Stomach smooth muscle (tissue), 2 donors: ENCODE results near the gene PLCB1.

Experiments used
- H3K27ac ChIP-seq: one replicate; pipeline ENCODE4 v1.7.0; 2013; ENCODE audit warnings: mild to moderate bottlenecking, low read length, inconsistent platforms
- H3K27me3 ChIP-seq, 2 donors: one replicate each; pipeline ENCODE4 v1.7.0; 2013; ENCODE audit warnings: low read length in 2 of 2; ENCODE audit not compliant: insufficient read depth in 2 of 2, control insufficient read depth in 1 of 2
- H3K36me3 ChIP-seq, 2 donors: one replicate each; pipeline ENCODE4 v1.7.0; 2013; ENCODE audit warnings: low read length in 2 of 2; ENCODE audit not compliant: control insufficient read depth in 2 of 2, insufficient read depth in 2 of 2
- H3K4me1 ChIP-seq: one replicate; pipeline ENCODE4 v1.7.0; 2013; ENCODE audit warnings: low read length; ENCODE audit not compliant: control insufficient read depth, insufficient read depth
- H3K4me3 ChIP-seq, 2 donors: one replicate each; pipeline ENCODE4 v1.7.0; 2013; ENCODE audit warnings: low read length in 2 of 2
- H3K9ac ChIP-seq, 2 donors: one replicate each; pipeline ENCODE4 v1.7.0; 2013; ENCODE audit warnings: low read length in 2 of 2, mild to moderate bottlenecking in 1 of 2
- H3K9me3 ChIP-seq, 2 donors: one replicate each; pipeline ENCODE4 v1.7.0; 2013; ENCODE audit warnings: low read length in 2 of 2; ENCODE audit not compliant: control insufficient read depth in 2 of 2
- donor health status: healthy.
- donor health status: Pancreatic carcinoma.

The PLCB1 gene

DNA sequence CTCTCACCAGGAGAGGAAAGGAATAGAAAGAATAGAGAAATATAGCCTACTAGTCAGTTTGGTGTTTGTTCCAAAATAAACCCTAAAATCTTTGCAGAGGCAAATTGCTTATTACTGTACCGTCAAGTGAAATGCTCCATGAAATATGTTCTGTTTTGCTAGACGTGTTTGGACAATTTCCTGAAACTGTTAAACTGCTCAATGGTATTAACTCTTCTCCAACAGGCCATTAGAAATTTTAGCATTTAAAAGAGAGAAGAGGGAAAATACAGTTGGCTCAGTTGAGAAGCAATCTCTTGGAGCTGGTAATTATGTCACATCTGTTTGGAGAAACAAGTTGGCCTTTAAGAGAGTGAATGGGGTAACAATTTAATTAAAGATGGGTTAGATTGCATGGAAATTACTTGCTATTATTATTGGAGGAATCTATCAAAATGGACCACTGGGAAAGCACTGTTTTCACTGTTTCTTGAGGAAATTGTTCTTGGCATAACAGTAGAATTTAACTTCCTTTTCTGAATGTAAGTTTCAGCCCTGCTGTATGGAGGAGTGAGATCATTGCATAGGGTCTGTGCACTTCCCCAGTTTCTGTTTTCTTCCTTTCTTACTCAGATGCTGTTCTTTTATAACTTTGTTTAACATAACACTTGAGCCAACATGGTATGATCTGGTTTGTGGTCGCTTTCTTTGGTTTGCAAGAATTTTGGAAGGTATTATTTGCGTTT is 373.6 kb downstream of the PLCB1 start:
- Histone ChIP-seq H3K9ac (no peak overlapping the region), H3K4me3 (no peak overlapping the region), H3K36me3 (no peaks in the 10 kb centered on the region), H3K27me3 (no peaks in the 10 kb centered on the region), H3K27ac (no peak overlapping the region), H3K4me1 (no peaks in the 10 kb centered on the region), H3K9me3 (no peaks in the 10 kb centered on the region)

DNA sequence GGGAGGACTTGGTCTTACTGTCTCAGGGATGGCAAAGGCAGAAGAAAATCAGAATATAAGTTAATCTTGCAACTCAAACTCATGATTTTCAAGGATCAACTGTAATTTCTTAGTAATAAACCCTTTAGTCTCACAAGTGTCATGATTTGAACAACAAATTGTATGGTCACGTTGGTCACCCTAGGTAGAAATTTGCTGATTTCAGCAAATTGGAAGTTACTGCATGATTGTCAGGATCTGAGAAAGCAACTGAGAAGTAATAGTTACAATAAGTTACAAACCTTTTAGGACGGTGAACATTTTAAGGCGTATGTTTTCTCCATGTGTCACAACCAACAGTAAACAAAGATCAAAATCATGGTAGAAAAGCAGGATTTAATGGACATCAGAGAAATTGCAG is 375.2 kb downstream of the PLCB1 start:
- no peaks in the 10 kb centered on the region for H3K9me3 ChIP-seq
- no peak overlapping the region for H3K27ac ChIP-seq
- no peaks in the 10 kb centered on the region for H3K36me3 ChIP-seq
- H3K4me3 ChIP-seq = no peak overlapping the region
- H3K27me3 ChIP-seq = no peaks in the 10 kb centered on the region
- no peaks in the 10 kb centered on the region for H3K4me1 ChIP-seq
- no peak overlapping the region for H3K9ac ChIP-seq

- H3K9me3 ChIP-seq = no peaks in the 10 kb centered on the region
- no peaks in the 10 kb centered on the region for H3K27me3 ChIP-seq
- no peak overlapping the region for H3K9ac ChIP-seq
- H3K4me3 ChIP-seq = no peak overlapping the region
- no peaks in the 10 kb centered on the region for H3K4me1 ChIP-seq
- H3K27ac ChIP-seq = no peak overlapping the region
- no peaks in the 10 kb centered on the region for H3K36me3 ChIP-seq
These were observed 377.7 kb downstream of the PLCB1 start for GRCh38 chr20:8509809-8510208.

GRCh38 chr20:8510808-8511207 is 378.7 kb downstream of the PLCB1 start:
- Histone ChIP-seq H3K9ac (no peak overlapping the region), H3K36me3 (no peaks in the 10 kb centered on the region), H3K27ac (no peak overlapping the region), H3K27me3 (no peaks in the 10 kb centered on the region), H3K4me1 (no peaks in the 10 kb centered on the region), H3K4me3 (no peak overlapping the region), H3K9me3 (no peaks in the 10 kb centered on the region)

DNA sequence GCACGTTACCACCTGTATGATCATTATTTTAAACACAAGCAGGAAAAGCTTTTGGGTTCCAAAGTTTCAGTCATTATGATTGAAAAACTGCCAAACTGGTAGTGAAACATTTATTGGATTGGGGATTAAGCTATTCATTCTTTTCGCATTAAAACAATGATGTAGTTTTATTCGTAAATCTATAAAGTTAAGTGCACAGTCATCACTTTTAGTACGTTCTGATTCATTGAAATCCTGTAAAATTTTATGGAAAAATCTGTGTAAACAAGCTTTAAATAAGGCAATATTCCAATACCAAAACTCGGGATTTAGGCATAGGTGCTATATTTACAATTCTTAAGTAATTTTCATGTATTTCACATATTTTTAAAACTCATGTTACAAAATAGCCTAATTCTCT is 379.9 kb downstream of the PLCB1 start:
- no peaks in the 10 kb centered on the region for H3K4me1 ChIP-seq
- H3K27ac ChIP-seq = no peak overlapping the region
- H3K27me3 ChIP-seq = no peaks in the 10 kb centered on the region
- H3K36me3 ChIP-seq = no peaks in the 10 kb centered on the region
- H3K4me3 ChIP-seq = no peak overlapping the region
- no peaks in the 10 kb centered on the region for H3K9me3 ChIP-seq
- no peak overlapping the region for H3K9ac ChIP-seq

- Histone ChIP-seq H3K4me1 (peaks cover 4% of the 10 kb centered on the region), H3K27ac (no peak overlapping the region), H3K4me3 (no peak overlapping the region), H3K36me3 (no peaks in the 10 kb centered on the region), H3K9me3 (no peaks in the 10 kb centered on the region), H3K27me3 (no peaks in the 10 kb centered on the region), H3K9ac (no peak overlapping the region)
These were observed 383.9 kb downstream of the PLCB1 start for GRCh38 chr20:8515810-8516435.

- Histone ChIP-seq H3K9me3 (no peaks in the 10 kb centered on the region), H3K27me3 (no peaks in the 10 kb centered on the region), H3K36me3 (no peaks in the 10 kb centered on the region), H3K9ac (no peak overlapping the region), H3K27ac (no peak overlapping the region), H3K4me3 (no peak overlapping the region), H3K4me1 (peaks cover 4% of the 10 kb centered on the region)
These were observed 386.8 kb downstream of the PLCB1 start for GRCh38 chr20:8518878-8519277.

GRCh38 chr20:8519887-8520286 is 387.8 kb downstream of the PLCB1 start:
- Histone ChIP-seq H3K4me3 (no peak overlapping the region), H3K36me3 (no peaks in the 10 kb centered on the region), H3K9me3 (no peaks in the 10 kb centered on the region), H3K27me3 (no peaks in the 10 kb centered on the region), H3K4me1 (peaks cover 4% of the 10 kb centered on the region), H3K27ac (no peak overlapping the region), H3K9ac (no peak overlapping the region)

DNA sequence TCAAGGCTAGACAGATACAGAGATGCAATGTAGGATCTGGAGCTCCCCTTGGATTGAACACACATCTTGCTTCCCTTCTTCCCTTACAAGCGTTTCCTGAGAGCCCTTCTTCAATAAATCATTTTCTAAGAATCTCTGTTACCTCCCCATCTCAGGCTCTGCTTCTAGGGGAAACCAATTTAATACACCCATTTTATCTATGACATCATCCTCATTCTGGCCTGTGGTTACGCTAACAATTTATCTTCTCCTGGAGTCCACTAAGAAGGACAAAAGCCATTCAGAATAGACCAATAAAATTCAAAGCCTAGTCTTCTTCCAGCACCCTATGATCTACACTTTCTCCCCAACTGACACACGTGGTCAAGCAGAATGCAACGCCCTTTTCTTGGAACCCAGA is 390.1 kb downstream of the PLCB1 start:
- Histone ChIP-seq H3K27me3 (no peaks in the 10 kb centered on the region), H3K4me1 (peaks cover 4% of the 10 kb centered on the region), H3K36me3 (no peaks in the 10 kb centered on the region), H3K27ac (no peak overlapping the region), H3K9ac (no peak overlapping the region), H3K9me3 (no peaks in the 10 kb centered on the region), H3K4me3 (no peak overlapping the region)

DNA sequence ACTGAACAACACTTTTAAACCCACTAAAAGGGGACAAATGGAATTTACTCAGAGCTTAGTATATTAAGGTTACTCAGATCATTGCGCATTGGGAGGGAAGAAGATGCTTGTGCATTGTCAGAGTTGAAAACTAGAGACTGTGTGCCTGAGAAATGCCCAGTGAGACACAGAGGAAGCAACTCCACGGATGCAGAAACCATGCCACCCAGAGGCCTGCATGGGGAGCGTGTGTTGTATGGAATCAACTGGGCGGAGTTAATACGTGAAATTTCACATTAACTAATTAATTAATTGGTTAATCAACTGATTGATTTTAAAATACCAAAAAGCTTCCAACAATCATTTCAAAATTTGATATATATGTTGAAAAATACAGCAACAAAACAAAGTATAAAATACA is 391.6 kb downstream of the PLCB1 start:
- no peaks in the 10 kb centered on the region for H3K27me3 ChIP-seq
- no peaks in the 10 kb centered on the region for H3K9me3 ChIP-seq
- H3K36me3 ChIP-seq = no peaks in the 10 kb centered on the region
- no peak overlapping the region for H3K27ac ChIP-seq
- H3K4me3 ChIP-seq = no peak overlapping the region
- H3K4me1 ChIP-seq = peaks cover 3% of the 10 kb centered on the region
- H3K9ac ChIP-seq = no peak overlapping the region
